OCI-LY1 (cell line): Measurements from ENCODE around the gene NDUFAF8.
A peak's percentile ranks its signal among the peaks of the same experiment; 100 is the strongest.

Experiments used
- H2AFZ ChIP-seq: fragments of 200-600 bp; sonication (generic), shearing (Covaris generic); 2 replicates; pipeline ENCODE4 v1.6.0; 2014; ENCODE audit warnings: antibody characterized with exemption, mild to moderate bottlenecking, low read length
- H3F3A ChIP-seq: fragments of 200-600 bp; sonication (generic), shearing (Covaris generic); 2 replicates; pipeline ENCODE4 v1.6.0; 2014; ENCODE audit warnings: mild to moderate bottlenecking, antibody characterized with exemption, low read length, moderate library complexity; ENCODE audit not compliant: insufficient read depth
- H3K27ac ChIP-seq: fragments of 200-600 bp; sonication (generic); 2 replicates; pipeline ENCODE4 v1.5.1; 2014; ENCODE audit warnings: low read length, mixed run types, mild to moderate bottlenecking, low read depth; ENCODE audit not compliant: poor library complexity, severe bottlenecking
- H3K27me3 ChIP-seq: fragments of 200-600 bp; sonication (generic); 2 replicates; pipeline ENCODE4 v1.6.0; 2014; ENCODE audit warnings: antibody characterized with exemption, mild to moderate bottlenecking, low read length, moderate library complexity; ENCODE audit not compliant: insufficient read depth
- H3K36me3 ChIP-seq: fragments of 200-600 bp; sonication (generic); 2 replicates; pipeline ENCODE4 v1.6.1; 2014; ENCODE audit warnings: mild to moderate bottlenecking, antibody characterized with exemption, low read length, moderate library complexity, mixed read lengths; ENCODE audit not compliant: insufficient read depth
- H3K4me1 ChIP-seq: fragments of 200-600 bp; sonication (generic); 2 replicates; pipeline ENCODE4 v1.5.1; 2014; ENCODE audit warnings: mild to moderate bottlenecking, low read length, moderate library complexity; ENCODE audit not compliant: insufficient read depth, severe bottlenecking
- H3K4me2 ChIP-seq: fragments of 200-600 bp; sonication (generic), shearing (Covaris generic); 2 replicates; pipeline ENCODE4 v1.6.1; 2014; ENCODE audit warnings: low read length
- H3K4me3 ChIP-seq: fragments of 200-600 bp; sonication (generic); 2 replicates; pipeline ENCODE4 v1.5.1; 2014; ENCODE audit warnings: low read length, low read depth, mild to moderate bottlenecking, mixed read lengths; ENCODE audit not compliant: poor library complexity, severe bottlenecking
- H3K79me2 ChIP-seq: fragments of 200-600 bp; shearing (Covaris generic); 2 replicates; pipeline ENCODE4 v1.6.1; 2016; ENCODE audit warnings: mixed run types, low read length, mixed read lengths; ENCODE audit not compliant: insufficient read depth
- H3K9ac ChIP-seq: fragments of 200-600 bp; sonication (generic), shearing (Covaris generic); 2 replicates; pipeline ENCODE4 v1.6.1; 2014; ENCODE audit warnings: mild to moderate bottlenecking, low read length, mixed read lengths
- H3K9me2 ChIP-seq: fragments of 200-600 bp; sonication (generic), shearing (Covaris generic); 2 replicates; pipeline ENCODE4 v1.6.1; 2014; ENCODE audit warnings: low read depth, mild to moderate bottlenecking, low read length, mixed read lengths
- H3K9me3 ChIP-seq: fragments of 200-600 bp; shearing (Covaris generic); 2 replicates; pipeline ENCODE4 v1.6.1; 2014; ENCODE audit warnings: low read length, mixed read lengths
- H4K20me1 ChIP-seq: fragments of 200-600 bp; sonication (generic), shearing (Covaris generic); 2 replicates; pipeline ENCODE4 v1.6.0; 2016; ENCODE audit warnings: mild to moderate bottlenecking, low read length; ENCODE audit not compliant: insufficient read depth
- CTCF ChIP-seq: fragments of 200-600 bp; sonication (generic), shearing (Covaris generic); IDR thresholded peaks from 2 replicates; pipeline ENCODE4 v1.5.1; 2017; ENCODE audit warnings: mild to moderate bottlenecking, antibody characterized with exemption, low read length, moderate library complexity, mixed read lengths
- EZH2 ChIP-seq: fragments of 200-600 bp; sonication (generic), shearing (Covaris generic); IDR thresholded peaks from 2 replicates; pipeline ENCODE4 v1.8.0; 2017; ENCODE audit warnings: borderline replicate concordance, mixed run types, mild to moderate bottlenecking, antibody characterized with exemption, low read length, moderate library complexity, mixed read lengths

The NDUFAF8 gene

GRCh38 chr17:81238815-81239713 lies at the start of gene NDUFAF8, which contains the start of gene TEPSIN:
Gene NDUFAF8, plus strand, starts transcription at chr17:81239318. Its CDS starts 46 bp downstream, at chr17:81239364.
Gene TEPSIN, minus strand, starts transcription at chr17:81239055. Its CDS starts 22 bp downstream, at chr17:81239033.
- Histone ChIP-seq H3K9me2 (no peaks in the 10 kb centered on the region), H3K4me3 (peak within 1 kb of the TSS; percentile 88), H3F3A (no peaks in the 10 kb centered on the region), H3K4me2 (peak within 1 kb of the TSS; percentile 91), H3K36me3 (peaks cover 14% of the 10 kb centered on the region), H4K20me1 (no peaks in the 10 kb centered on the region), H3K27ac (peak within 1 kb of the TSS; percentile 69), H3K27me3 (no peaks in the 10 kb centered on the region), H2AFZ (no peak within 1 kb of the TSS), H3K9ac (peak within 1 kb of the TSS; percentile 90), H3K79me2 (peaks cover 7% of the 10 kb centered on the region; the same call in 1 of the 2 replicates), H3K4me1 (peaks cover 37% of the 10 kb centered on the region), H3K9me3 (no peaks in the 10 kb centered on the region)
- TF ChIP-seq CTCF, result no peak
- TF ChIP-seq EZH2, result no peak

GRCh38 chr17:81189670-81190530 lies 49.2 kb upstream of the NDUFAF8 start:
- Histone ChIP-seq H3K9me2 (no peaks in the 10 kb centered on the region), H3K4me2 (no peak overlapping the region), H3K4me1 (no peaks in the 10 kb centered on the region), H3F3A (no peaks in the 10 kb centered on the region), H4K20me1 (no peaks in the 10 kb centered on the region), H3K9ac (no peak overlapping the region), H3K27me3 (no peaks in the 10 kb centered on the region), H3K27ac (no peak overlapping the region), H3K4me3 (no peak overlapping the region), H3K36me3 (no peaks in the 10 kb centered on the region), H3K79me2 (no peaks in the 10 kb centered on the region), H3K9me3 (no peaks in the 10 kb centered on the region), H2AFZ (no peak overlapping the region)
- TF ChIP-seq CTCF, result no peak
- no peak for TF ChIP-seq EZH2

GRCh38 chr17:81190591-81190990 lies 48.5 kb upstream of the NDUFAF8 start:
- no peak for TF ChIP-seq EZH2
- TF ChIP-seq CTCF, result no peak
- H2AFZ ChIP-seq, result no peak overlapping the region
- H3K36me3 ChIP-seq, result no peaks in the 10 kb centered on the region
- H3K27ac ChIP-seq, result no peak overlapping the region
- H3K9me3 ChIP-seq, result no peaks in the 10 kb centered on the region
- H3K27me3 ChIP-seq, result no peaks in the 10 kb centered on the region
- H3K4me3 ChIP-seq, result no peak overlapping the region
- H3K9me2 ChIP-seq, result no peaks in the 10 kb centered on the region
- no peaks in the 10 kb centered on the region for H3F3A ChIP-seq
- H3K4me2 ChIP-seq, result no peak overlapping the region
- H3K79me2 ChIP-seq, result no peaks in the 10 kb centered on the region
- H3K9ac ChIP-seq, result no peak overlapping the region
- H3K4me1 ChIP-seq, result no peaks in the 10 kb centered on the region
- no peaks in the 10 kb centered on the region for H4K20me1 ChIP-seq
